Activated CD8-positive, alpha-beta T cell treated with anti-CD3 and anti-CD28 coated beads for 36 hours (primary cell): ENCODE measurements around the gene RGSL1. TPM values are rescaled to one million over a fixed set of nuclear protein-coding genes. Genes with fewer than 3 reads are reported as not detected.

Source experiments
- ATAC-seq: fragments of 200-7000 bp; cut with Tn5 transposase; one replicate; pipeline ENCODE4 v1.10.0; 2021; ENCODE audit warnings: mild to moderate bottlenecking, moderate library complexity
- CTCF ChIA-PET: fragments of 350-600 bp; sonication (Branson Sonifier 250); formaldehyde crosslinking; loops from one replicate; lab custom pipeline; 2021; ENCODE audit warnings: antibody characterized with exemption; lab: Charles Lee
- POLR2A ChIA-PET: fragments of 350-600 bp; sonication (Branson Sonifier 250); formaldehyde crosslinking; loops from one replicate; lab custom pipeline; 2021; ENCODE audit warnings: antibody characterized with exemption; lab: Charles Lee
- DNase-seq: peaks from one replicate; pipeline ENCODE4 v3.0.0-alpha.2; 2020
- H3K27ac Mint-ChIP-seq: one replicate; pipeline ENCODE4 v1.8.0; 2021; ENCODE audit warnings: mild to moderate bottlenecking, mixed read lengths
- H3K27me3 Mint-ChIP-seq: one replicate; pipeline ENCODE4 v1.8.0; 2021; ENCODE audit warnings: mixed read lengths
- H3K36me3 Mint-ChIP-seq: one replicate; pipeline ENCODE4 v1.8.0; 2021; ENCODE audit warnings: low read depth, mixed read lengths
- H3K4me1 Mint-ChIP-seq: one replicate; pipeline ENCODE4 v1.8.0; 2021; ENCODE audit warnings: low read depth, mixed read lengths
- H3K4me3 Mint-ChIP-seq: one replicate; pipeline ENCODE4 v1.8.0; 2021; ENCODE audit warnings: mild to moderate bottlenecking, moderate library complexity, mixed read lengths
- H3K9me3 Mint-ChIP-seq: one replicate; pipeline ENCODE4 v1.8.0; 2021; ENCODE audit warnings: mixed read lengths
- intact Hi-C: fragments of 100-400 bp; cut with micrococcal nuclease; formaldehyde crosslinking; loops from one replicate; pipeline ENCODE4 v1.10.0; 2022
- total RNA-seq, 2 experiments: library from RNA; stranded (reverse); gene quantifications; one replicate each; pipeline ENCODE4 v1.2.3, GENCODE V29; 2021
- TF ChIP-seq, protein P1 (sequence below): fragments of 200-600 bp; IDR thresholded peaks from one replicate; pipeline ENCODE4 v1.8.0; 2022; ENCODE audit warnings: antibody characterized with exemption, mild to moderate bottlenecking

RGSL1 gene
- total RNA-seq, 2 experiments from 2014 or later: not detected

DNA sequence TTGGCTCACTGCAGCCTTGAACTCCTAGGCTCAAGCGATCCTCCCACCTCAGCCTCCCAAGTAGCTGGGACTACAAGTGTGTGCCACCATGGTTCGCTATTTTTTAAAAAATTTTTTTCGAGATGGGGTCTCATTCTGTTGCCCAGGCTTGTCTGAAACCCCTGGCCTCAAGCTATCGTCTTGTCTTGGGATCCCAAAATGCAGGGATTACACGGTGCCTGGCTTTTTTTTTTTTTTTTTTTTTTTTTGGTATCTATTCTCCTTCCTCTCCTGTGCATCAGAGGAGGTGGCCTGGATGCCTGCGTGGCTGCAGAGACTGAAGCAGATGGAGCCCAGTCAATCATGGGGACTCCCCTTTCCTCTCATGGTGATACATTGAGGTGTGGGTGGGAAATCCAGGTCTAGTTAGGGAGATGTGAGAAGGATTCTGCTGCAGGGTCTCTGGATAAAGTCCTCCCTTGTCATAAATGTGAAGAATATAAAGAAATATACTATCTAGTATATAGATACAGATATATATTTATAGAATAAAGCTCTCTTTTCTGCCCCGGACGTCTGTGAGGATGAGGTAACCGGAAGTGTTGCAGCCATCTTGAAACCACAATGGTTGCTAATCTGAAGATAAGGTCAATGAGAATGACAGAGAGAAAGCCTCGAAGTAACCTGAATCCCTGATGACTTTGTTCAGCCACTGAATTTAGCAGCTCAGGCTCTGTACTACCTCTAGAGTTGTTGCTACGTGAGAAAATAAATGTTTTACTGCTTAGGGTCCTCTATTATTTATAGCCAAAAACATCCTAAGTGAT, 19.5 kb upstream of the RGSL1 start:
- no peaks in the 10 kb centered on the region for H3K9me3 Mint-ChIP-seq
- peak; percentile 73 for DNase-seq
- no peaks in the 10 kb centered on the region for H3K36me3 Mint-ChIP-seq
- H3K27ac Mint-ChIP-seq: peak overlapping the region; percentile 52
- TF ChIP-seq, protein P1, sequence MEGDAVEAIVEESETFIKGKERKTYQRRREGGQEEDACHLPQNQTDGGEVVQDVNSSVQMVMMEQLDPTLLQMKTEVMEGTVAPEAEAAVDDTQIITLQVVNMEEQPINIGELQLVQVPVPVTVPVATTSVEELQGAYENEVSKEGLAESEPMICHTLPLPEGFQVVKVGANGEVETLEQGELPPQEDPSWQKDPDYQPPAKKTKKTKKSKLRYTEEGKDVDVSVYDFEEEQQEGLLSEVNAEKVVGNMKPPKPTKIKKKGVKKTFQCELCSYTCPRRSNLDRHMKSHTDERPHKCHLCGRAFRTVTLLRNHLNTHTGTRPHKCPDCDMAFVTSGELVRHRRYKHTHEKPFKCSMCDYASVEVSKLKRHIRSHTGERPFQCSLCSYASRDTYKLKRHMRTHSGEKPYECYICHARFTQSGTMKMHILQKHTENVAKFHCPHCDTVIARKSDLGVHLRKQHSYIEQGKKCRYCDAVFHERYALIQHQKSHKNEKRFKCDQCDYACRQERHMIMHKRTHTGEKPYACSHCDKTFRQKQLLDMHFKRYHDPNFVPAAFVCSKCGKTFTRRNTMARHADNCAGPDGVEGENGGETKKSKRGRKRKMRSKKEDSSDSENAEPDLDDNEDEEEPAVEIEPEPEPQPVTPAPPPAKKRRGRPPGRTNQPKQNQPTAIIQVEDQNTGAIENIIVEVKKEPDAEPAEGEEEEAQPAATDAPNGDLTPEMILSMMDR: no peak
- no peaks in the 10 kb centered on the region for H3K27me3 Mint-ChIP-seq
- peak overlapping the region; percentile 34 for H3K4me3 Mint-ChIP-seq
- intact Hi-C loops: no loop called here
- ChIA-PET CTCF (interaction anchor here (1.8 kb wide), 1 partner anchor 356 kb away, joined by 5 read pairs; no protein-coding TSS in a partner anchor), POLR2A (no interaction called here)
- ATAC-seq: peak; percentile 92
- H3K4me1 Mint-ChIP-seq: peaks cover 19% of the 10 kb centered on the region

- Mint-ChIP-seq H3K4me3 (no peak overlapping the region), H3K4me1 (peaks cover 19% of the 10 kb centered on the region), H3K27me3 (no peaks in the 10 kb centered on the region), H3K36me3 (no peaks in the 10 kb centered on the region), H3K9me3 (no peaks in the 10 kb centered on the region), H3K27ac (peak overlapping the region; percentile 56)
- ATAC-seq (no peak), DNase-seq (no peak)
- POLR2A ChIA-PET: no interaction called here
- intact Hi-C loops: no loop called here
- TF ChIP-seq, protein P1: no peak
- CTCF ChIA-PET: interaction anchor here (0.9 to 1.8 kb wide), 2 partner anchors 34 to 356 kb away, joined by 3 to 5 read pairs; no protein-coding TSS in a partner anchor
Observed at GRCh38 chr1:182431278-182431677, 18.7 kb upstream of the RGSL1 start.

GRCh38 chr1:182433580-182433979, 16.4 kb upstream of the RGSL1 start:
- Mint-ChIP-seq H3K4me1 (peaks cover 13% of the 10 kb centered on the region), H3K36me3 (no peaks in the 10 kb centered on the region), H3K4me3 (no peak overlapping the region), H3K27me3 (peaks cover 2% of the 10 kb centered on the region), H3K27ac (no peak overlapping the region), H3K9me3 (peaks cover 3% of the 10 kb centered on the region)
- no peak for DNase-seq
- ChIA-PET CTCF (interaction anchor here (1.4 kb wide), 1 partner anchor 349 kb away, joined by 3 read pairs; no protein-coding TSS in a partner anchor), POLR2A (no interaction called here)
- TF ChIP-seq, protein P1: no peak
- no peak for ATAC-seq
- intact Hi-C loops: no loop called here

GRCh38 chr1:182438326-182438725, 11.6 kb upstream of the RGSL1 start:
- no peak for ATAC-seq
- Mint-ChIP-seq H3K9me3 (peaks cover 3% of the 10 kb centered on the region), H3K27me3 (peaks cover 2% of the 10 kb centered on the region), H3K4me1 (no peaks in the 10 kb centered on the region), H3K4me3 (no peak overlapping the region), H3K36me3 (no peaks in the 10 kb centered on the region), H3K27ac (no peak overlapping the region)
- ChIA-PET CTCF (interaction anchor here (0.8 kb wide), 1 partner anchor 349 kb away, joined by 4 read pairs; no protein-coding TSS in a partner anchor), POLR2A (no interaction called here)
- intact Hi-C loops: no loop called here
- no peak for DNase-seq
- TF ChIP-seq, protein P1: no peak

DNA sequence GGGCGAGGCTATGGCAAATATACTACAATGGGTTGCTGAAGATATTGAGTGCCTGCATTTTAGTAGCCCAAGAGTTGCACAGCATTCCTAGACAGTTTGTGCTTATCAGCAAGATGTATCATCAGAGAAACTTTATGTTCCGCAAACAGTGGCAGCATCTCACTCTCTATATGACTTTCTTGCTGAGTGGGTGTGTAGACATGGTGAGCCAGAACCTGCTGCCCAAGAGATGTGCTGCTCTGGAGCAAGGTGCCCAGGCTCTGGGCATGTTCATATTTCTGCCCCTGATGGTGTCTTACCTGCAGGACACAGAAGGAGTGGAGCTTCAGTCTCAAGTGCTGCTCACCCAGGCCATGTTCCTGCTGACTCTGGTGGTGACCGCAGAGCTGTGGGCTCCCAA, 8.2 kb upstream of the RGSL1 start:
- TF ChIP-seq, protein P1: no peak
- H3K4me3 Mint-ChIP-seq: no peak overlapping the region
- DNase-seq (no peak), ATAC-seq (no peak)
- H3K9me3 Mint-ChIP-seq: peaks cover 3% of the 10 kb centered on the region
- no peaks in the 10 kb centered on the region for H3K36me3 Mint-ChIP-seq
- POLR2A ChIA-PET: no interaction called here
- intact Hi-C loops: loop anchor here (10.0 kb wide), 1 partner anchor 153 kb away; no protein-coding TSS in a partner anchor
- H3K27me3 Mint-ChIP-seq: peaks cover 2% of the 10 kb centered on the region
- no peaks in the 10 kb centered on the region for H3K4me1 Mint-ChIP-seq
- no peak overlapping the region for H3K27ac Mint-ChIP-seq
- CTCF ChIA-PET: no interaction called here
